GM12878 (cell line): Measurements from ENCODE around the gene SSNA1. TPM values are rescaled to one million over a fixed set of nuclear protein-coding genes. Genes with fewer than 3 reads are reported as not detected.

ENCODE experiments used
- ASH2L ChIP-seq: fragments of 300-600, 200-600 bp; sonication (generic); IDR thresholded peaks from 2 replicates; pipeline ENCODE4 v1.6.1; 2017; ENCODE audit warnings: low read depth, mild to moderate bottlenecking, borderline replicate concordance
- BMI1 ChIP-seq: fragments of 450-650 bp; IDR thresholded peaks from 2 replicates; pipeline ENCODE4 v1.6.1; 2016; ENCODE audit warnings: mild to moderate bottlenecking, moderate library complexity, borderline replicate concordance
- BRCA1 ChIP-seq: IDR thresholded peaks from 2 replicates; pipeline ENCODE4 v1.6.1; 2011; ENCODE audit warnings: low read depth, low read length, improper control_type of control experiment
- CTCF ChIP-seq, 3 experiments: IDR thresholded peaks in 2 of 3; conservative IDR thresholded peaks in 1 of 3; 2 replicates each; pipeline ENCODE4 v1.5.1; 2011; ENCODE audit warnings: low read depth in 3 of 3, low read length in 3 of 3, mild to moderate bottlenecking in 3 of 3, control low read depth in 2 of 3, moderate library complexity in 2 of 3, inconsistent platforms in 1 of 3, mixed read lengths in 1 of 3; ENCODE audit not compliant: control insufficient read depth in 2 of 3, insufficient read depth in 1 of 3; ENCODE audit errors: extremely low read depth in 1 of 3
- FOXM1 ChIP-seq: IDR thresholded peaks from 2 replicates; pipeline ENCODE4 v1.6.1; 2012; ENCODE audit warnings: low read depth, mild to moderate bottlenecking, inconsistent platforms, low read length, moderate library complexity
- GATAD2B ChIP-seq: fragments of 450-650 bp; conservative IDR thresholded peaks from 2 replicates; pipeline ENCODE4 v1.6.1; 2017; ENCODE audit warnings: low read depth, mild to moderate bottlenecking, moderate library complexity
- KLF5 ChIP-seq: fragments of 450-650 bp; IDR thresholded peaks from 2 replicates; pipeline ENCODE4 v1.6.1; 2014; ENCODE audit warnings: mild to moderate bottlenecking; ENCODE audit not compliant: partially characterized antibody
- MTA2 ChIP-seq: fragments of 450-650 bp; IDR thresholded peaks from 2 replicates; pipeline ENCODE4 v1.6.1; 2016; ENCODE audit warnings: low read depth, mild to moderate bottlenecking, moderate library complexity
- NFYA ChIP-seq: IDR thresholded peaks from 2 replicates; pipeline ENCODE4 v1.6.1; 2011; ENCODE audit warnings: low read depth, mild to moderate bottlenecking, low read length, improper control_type of control experiment, borderline replicate concordance
- NKRF ChIP-seq: fragments of 450-650 bp; conservative IDR thresholded peaks from 2 replicates; pipeline ENCODE4 v1.6.1; 2017; ENCODE audit warnings: mild to moderate bottlenecking, moderate library complexity
- NR2C2 ChIP-seq: IDR thresholded peaks from 2 replicates; pipeline ENCODE4 v1.6.1; 2011; ENCODE audit warnings: borderline replicate concordance, low read depth; ENCODE audit not compliant: control insufficient read depth, insufficient read length
- PKNOX1 ChIP-seq: fragments of 450-650 bp; IDR thresholded peaks from 2 replicates; pipeline ENCODE4 v1.6.1; 2016; ENCODE audit warnings: mild to moderate bottlenecking
- RBBP5 ChIP-seq: fragments of 200-600 bp; sonication (generic); conservative IDR thresholded peaks from 2 replicates; pipeline ENCODE4 v1.6.1; 2016
- SIN3A ChIP-seq: IDR thresholded peaks from 2 replicates; pipeline ENCODE4 v1.6.1; 2012; ENCODE audit warnings: low read depth, low read length, improper control_type of control experiment
- SP1 ChIP-seq: IDR thresholded peaks from one replicate; pipeline ENCODE4 v1.6.1; 2011; ENCODE audit warnings: low read depth, low read length
- TARDBP ChIP-seq: IDR thresholded peaks from 2 replicates; pipeline ENCODE4 v1.6.1; 2016; ENCODE audit warnings: borderline replicate concordance
- TCF12 ChIP-seq: IDR thresholded peaks from 2 replicates; pipeline ENCODE4 v1.6.1; 2011; ENCODE audit warnings: low read depth, mild to moderate bottlenecking, low read length
- YY1 ChIP-seq: IDR thresholded peaks from 2 replicates; pipeline ENCODE4 v1.6.1; 2011; ENCODE audit warnings: low read depth, mild to moderate bottlenecking, low read length
- ZBTB4 ChIP-seq: fragments of 450-650 bp; formaldehyde crosslinking; IDR thresholded peaks from 2 replicates; pipeline ENCODE4 v1.4.0; 2022; ENCODE audit warnings: mild to moderate bottlenecking, moderate library complexity
- ZNF207 ChIP-seq: fragments of 450-650 bp; IDR thresholded peaks from 2 replicates; pipeline ENCODE4 v1.6.1; 2014; ENCODE audit warnings: antibody characterized with exemption, mild to moderate bottlenecking, borderline replicate concordance
- ZNF24 ChIP-seq: fragments of 450-650 bp; IDR thresholded peaks from 2 replicates; pipeline ENCODE4 v1.6.1; 2017; ENCODE audit warnings: antibody characterized with exemption, mild to moderate bottlenecking
- polyA plus RNA-seq, 11 experiments: library from polyadenylated mRNA; depleted of rRNA in 4 of 11; unstranded in 6 of 11; stranded (reverse) in 5 of 11; fragments of >200 nt; fragmentation: Nextera tagmentation in 4 of 11; fragmentation: Illumina TruSeq in 1 of 11; extraction: Ambion mirVana in 4 of 11; extraction: Trizol in 1 of 11; gene quantifications; 1 replicate in 1 of 11; 2 replicates in 10 of 11; pipeline versions ENCODE4 v1.2.1 to v1.2.3, GENCODE V29; 2011 to 2016; ENCODE audit warnings: inconsistent platforms in 2 of 11, missing spikeins in 2 of 11, low read depth in 1 of 11
- total RNA-seq, 4 experiments: library from RNA; depleted of rRNA in 3 of 4; stranded (reverse); fragments of >200 nt in 3 of 4; fragmentation: Illumina TruSeq in 1 of 4; extraction: Trizol in 1 of 4; gene quantifications; 2 replicates each; pipeline versions ENCODE4 v1.2.1 to v1.2.3, GENCODE V29; 2013 to 2021

The SSNA1 gene
- total and polyA plus RNA-seq, 10 of the 15 experiments (the other 5 are each of a cell fraction or from before 2014, with no cell fraction given), result 0.63 to 139 (median 78.0) TPM

GRCh38 chr9:137236238-137236935, 47.9 kb downstream of the SSNA1 start (continued):
- TF ChIP-seq BMI1 (no peak), NR2C2 (no peak), MTA2 (peak; percentile 68; the same call in 1 of the 2 replicates), TARDBP (0 out of 2 replicates have a peak, but pooled peaks have one; percentile 24), ZBTB4 (no peak), KLF5 (no peak), NKRF (no peak), SP1 (peak; percentile 23), YY1 (peak; percentile 95), RBBP5 (no peak), CTCF (IDR thresholded peaks at IDR 0.05 in 2 of 3, conservative IDR thresholded peaks at IDR 0.05 in 1 of 3; ENCODE audit: control insufficient read depth in 2 of 3, extremely low read depth in 1 of 3, insufficient read depth in 1 of 3, low read depth in 3 of 3, low read length in 3 of 3) (peak; percentile 99 to 100 (median 100); a peak in 5 of 6 replicates), GATAD2B (peak; percentile 96), NFYA (no peak), PKNOX1 (peak; percentile 33; the same call in 1 of the 2 replicates), TCF12 (peak; percentile 67), BRCA1 (no peak), ZNF24 (0 out of 2 replicates have a peak, but pooled peaks have one; percentile 33), ZNF207 (peak; percentile 55; the same call in 1 of the 2 replicates), ASH2L (no peak), FOXM1 (no peak), SIN3A (peak; percentile 52; the same call in 1 of the 2 replicates)
